AG09309 (cell line): ENCODE data around the gene SORBS2.

ENCODE experiments used
- DNase-seq: peaks from one replicate; pipeline ENCODE4 v3.0.0-alpha.2; 2010; ENCODE audit warnings: low read depth
- H3K4me3 ChIP-seq: 2 replicates; pipeline ENCODE4 v1.5.1; 2011; ENCODE audit warnings: mild to moderate bottlenecking, low read depth, low read length, moderate library complexity; ENCODE audit not compliant: control insufficient read depth
- TF ChIP-seq, protein P1 (sequence below): IDR thresholded peaks from 2 replicates; pipeline ENCODE4 v1.5.1; 2011; ENCODE audit warnings: mild to moderate bottlenecking, low read depth, low read length, inconsistent platforms; ENCODE audit not compliant: insufficient read depth, control insufficient read depth; ENCODE audit errors: missing control alignments

Gene SORBS2

DNA sequence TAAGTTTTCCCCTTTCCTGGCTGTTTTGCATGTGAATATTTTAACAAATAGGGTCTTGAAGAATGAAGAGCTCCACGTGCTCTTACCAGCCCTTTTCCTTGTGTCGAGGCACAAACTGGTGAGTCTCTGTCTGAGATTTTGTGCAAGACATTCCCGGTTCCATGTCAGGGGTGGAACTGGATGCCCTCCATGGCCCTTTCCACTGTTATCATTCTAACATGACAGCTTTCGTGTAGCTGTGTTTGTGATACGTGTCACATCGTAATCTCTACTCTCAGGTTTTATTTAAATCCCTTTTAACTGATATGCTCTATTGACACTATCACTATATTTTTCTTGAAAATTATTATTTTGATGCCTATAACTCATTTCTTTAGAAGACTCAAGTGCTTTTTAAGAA lies 130.4 kb downstream of the SORBS2 start:
- TF ChIP-seq, protein P1, sequence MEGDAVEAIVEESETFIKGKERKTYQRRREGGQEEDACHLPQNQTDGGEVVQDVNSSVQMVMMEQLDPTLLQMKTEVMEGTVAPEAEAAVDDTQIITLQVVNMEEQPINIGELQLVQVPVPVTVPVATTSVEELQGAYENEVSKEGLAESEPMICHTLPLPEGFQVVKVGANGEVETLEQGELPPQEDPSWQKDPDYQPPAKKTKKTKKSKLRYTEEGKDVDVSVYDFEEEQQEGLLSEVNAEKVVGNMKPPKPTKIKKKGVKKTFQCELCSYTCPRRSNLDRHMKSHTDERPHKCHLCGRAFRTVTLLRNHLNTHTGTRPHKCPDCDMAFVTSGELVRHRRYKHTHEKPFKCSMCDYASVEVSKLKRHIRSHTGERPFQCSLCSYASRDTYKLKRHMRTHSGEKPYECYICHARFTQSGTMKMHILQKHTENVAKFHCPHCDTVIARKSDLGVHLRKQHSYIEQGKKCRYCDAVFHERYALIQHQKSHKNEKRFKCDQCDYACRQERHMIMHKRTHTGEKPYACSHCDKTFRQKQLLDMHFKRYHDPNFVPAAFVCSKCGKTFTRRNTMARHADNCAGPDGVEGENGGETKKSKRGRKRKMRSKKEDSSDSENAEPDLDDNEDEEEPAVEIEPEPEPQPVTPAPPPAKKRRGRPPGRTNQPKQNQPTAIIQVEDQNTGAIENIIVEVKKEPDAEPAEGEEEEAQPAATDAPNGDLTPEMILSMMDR, result no peak
- H3K4me3 ChIP-seq, result no peak overlapping the region
- no peak for DNase-seq

GRCh38 chr4:185680617-185681016 lies 131.4 kb downstream of the SORBS2 start:
- H3K4me3 ChIP-seq, result no peak overlapping the region
- no peak for DNase-seq

DNA sequence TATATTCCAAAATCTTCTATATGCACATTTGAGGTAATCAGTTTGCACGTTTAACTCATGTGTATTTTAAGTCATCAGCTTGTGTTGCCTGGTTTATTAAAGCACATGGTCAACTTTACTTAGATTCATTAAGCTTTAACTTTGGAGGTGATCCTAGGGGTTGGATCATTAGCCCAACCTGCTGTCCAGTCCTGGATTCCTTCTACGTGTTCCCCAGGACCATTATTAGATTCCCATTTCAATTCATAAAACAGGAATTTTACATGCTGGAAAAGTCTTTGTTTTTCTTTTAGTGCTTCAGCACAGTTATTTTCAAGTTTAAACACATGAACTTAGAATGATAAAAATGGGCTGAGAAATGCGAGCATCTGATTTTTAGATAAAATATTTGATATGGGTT lies 132.5 kb downstream of the SORBS2 start:
- TF ChIP-seq, protein P1, result no peak
- H3K4me3 ChIP-seq, result no peak overlapping the region
- DNase-seq, result no peak

More at GRCh38 chr4:185680617-185681016, 131.4 kb downstream of the SORBS2 start:
- TF ChIP-seq, protein P1, result no peak

DNA sequence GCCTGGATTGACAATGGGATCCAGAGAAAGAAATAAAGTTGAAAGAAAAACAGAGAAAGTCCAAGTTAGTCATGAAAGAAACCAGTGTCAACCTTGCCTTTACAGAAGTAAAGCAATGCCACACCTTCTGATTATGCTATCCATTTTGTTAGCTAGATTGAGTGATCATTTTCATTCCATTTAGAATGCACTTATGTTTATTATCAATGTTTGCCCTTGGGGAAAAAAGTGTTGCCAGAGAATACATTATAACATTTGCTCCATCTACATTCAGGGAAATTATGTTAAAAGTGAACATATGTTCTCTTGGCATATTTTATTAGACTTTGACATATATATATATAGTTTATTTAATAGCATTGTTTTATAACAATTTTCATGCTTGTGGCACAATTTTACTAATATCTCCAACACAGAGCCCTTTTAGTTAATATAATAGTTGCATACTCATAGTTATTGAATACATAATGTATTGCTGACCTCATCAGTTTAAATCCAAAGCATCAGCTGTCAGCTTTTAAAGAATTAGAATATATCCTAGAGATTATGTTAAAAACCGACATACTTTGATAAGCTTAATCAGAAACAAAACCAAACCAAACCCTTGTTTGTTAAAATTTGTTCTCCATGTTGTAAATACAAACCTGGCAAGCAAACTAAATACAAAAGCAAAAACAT lies 134.2 kb downstream of the SORBS2 start:
- no peak overlapping the region for H3K4me3 ChIP-seq
- no peak for DNase-seq
- TF ChIP-seq, protein P1, result no peak

DNA sequence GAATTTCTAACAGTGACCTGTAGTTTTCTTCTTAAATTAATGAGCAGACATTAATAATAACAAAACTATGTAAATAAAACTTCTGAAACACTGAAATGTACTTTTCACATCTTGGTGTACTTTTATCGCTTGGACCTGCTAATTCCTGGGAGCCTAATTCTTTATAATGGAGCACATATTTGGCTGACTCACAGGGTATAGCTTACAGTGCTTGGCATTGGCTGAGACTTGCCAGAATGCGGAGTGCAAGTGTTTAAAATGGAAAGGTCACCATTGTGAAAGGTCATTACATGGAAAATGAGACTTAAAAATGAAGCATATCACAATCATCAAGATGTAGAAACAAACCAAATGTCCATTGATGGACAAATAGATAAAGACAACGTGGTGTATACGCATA lies 139.4 kb downstream of the SORBS2 start:
- DNase-seq, result no peak
- H3K4me3 ChIP-seq, result no peak overlapping the region
- TF ChIP-seq, protein P1, result no peak

GRCh38 chr4:185672151-185672550 lies 139.8 kb downstream of the SORBS2 start:
- TF ChIP-seq, protein P1, result no peak
- no peak overlapping the region for H3K4me3 ChIP-seq
- no peak for DNase-seq

GRCh38 chr4:185671496-185671895 lies 140.5 kb downstream of the SORBS2 start:
- TF ChIP-seq, protein P1, result no peak
- DNase-seq, result no peak
- H3K4me3 ChIP-seq, result no peak overlapping the region
